Measurements from ENCODE around the gene LRRK1. TPM values are rescaled to one million over a fixed set of nuclear protein-coding genes. Genes with fewer than 3 reads are reported as not detected.

Gene LRRK1
- polyA plus RNA-seq, 4 donors: 3.8 to 9.4 (median 5.9) TPM

DNA sequence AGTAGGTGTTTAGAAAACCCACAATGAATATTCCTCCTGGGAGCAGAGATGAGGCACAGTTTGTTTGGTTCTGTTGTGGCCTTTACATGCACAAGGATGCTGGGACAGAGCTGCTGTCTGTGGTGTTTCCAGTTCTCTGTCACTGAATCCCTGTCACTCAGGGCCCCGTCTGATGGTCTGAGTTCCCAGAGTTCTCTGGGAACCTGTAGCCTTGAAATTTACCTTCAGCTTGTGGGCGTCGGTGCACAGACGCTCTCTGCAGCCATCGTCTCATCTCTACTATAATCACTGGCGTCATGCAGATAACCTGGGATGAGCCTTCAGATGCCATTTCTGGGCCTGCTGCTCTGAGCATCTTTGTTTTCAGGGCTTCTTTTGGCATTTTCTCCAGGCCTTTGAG lies 81.9 kb downstream of the LRRK1 start:
- Histone ChIP-seq H3K4me1 (ENCODE audit: control insufficient read depth in 3 of 3, insufficient read depth in 2 of 3, low read depth in 1 of 3, low read length in 2 of 3) (no peaks in the 10 kb centered on the region), H3K9me3 (ENCODE audit: control insufficient read depth in 2 of 2, insufficient read depth in 1 of 2, low read depth in 1 of 2, low read length in 1 of 2) (peaks cover 0 to 13% of the 10 kb centered on the region in 2 donors), H3K27me3 (ENCODE audit: control insufficient read depth in 3 of 3, insufficient read depth in 3 of 3, low read length in 3 of 3) (no peaks in the 10 kb centered on the region), H3K4me3 (ENCODE audit: low read depth in 1 of 3, low read length in 3 of 3) (no peak overlapping the region), H3K36me3 (ENCODE audit: control insufficient read depth in 3 of 3, insufficient read depth in 2 of 3, low read depth in 1 of 3, low read length in 3 of 3) (no peaks in the 10 kb centered on the region), H3K27ac (ENCODE audit: low read depth in 1 of 3, low read length in 2 of 3) (no peak overlapping the region)
- no peak for DNase-seq
- FAIRE-seq: no peak
- 91 to 93% (median 93%) methylated on average over 6 of the region's 6 CpGs for WGBS, 3 donors

DNA sequence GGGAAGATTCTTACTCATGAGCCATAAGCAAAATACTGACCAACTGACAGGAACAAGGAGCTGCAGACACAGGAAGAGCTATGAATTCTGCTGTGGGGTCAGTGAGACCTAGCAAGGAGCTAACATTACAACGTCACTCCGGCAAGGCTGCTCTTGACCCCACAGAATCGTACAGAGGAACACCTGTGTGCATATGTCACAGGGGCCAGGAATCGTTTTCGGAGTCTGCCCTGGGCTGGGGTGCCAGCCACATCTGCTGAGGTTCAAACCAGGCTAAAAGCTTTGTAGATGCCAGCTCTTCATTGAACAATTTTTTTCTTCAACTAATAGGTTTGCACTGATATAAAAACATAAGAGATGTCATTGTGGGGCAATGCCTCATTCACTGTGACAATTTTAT lies 82.6 kb downstream of the LRRK1 start:
- no peak for DNase-seq
- Histone ChIP-seq H3K4me1 (ENCODE audit: control insufficient read depth in 3 of 3, insufficient read depth in 2 of 3, low read depth in 1 of 3, low read length in 2 of 3) (peaks cover 0 to under 1% (median 0%) of the 10 kb centered on the region in 3 donors), H3K4me3 (ENCODE audit: low read depth in 1 of 3, low read length in 3 of 3) (no peak overlapping the region), H3K9me3 (ENCODE audit: control insufficient read depth in 2 of 2, insufficient read depth in 1 of 2, low read depth in 1 of 2, low read length in 1 of 2) (peaks cover 0 to 13% of the 10 kb centered on the region in 2 donors), H3K27ac (ENCODE audit: low read depth in 1 of 3, low read length in 2 of 3) (no peak overlapping the region), H3K27me3 (ENCODE audit: control insufficient read depth in 3 of 3, insufficient read depth in 3 of 3, low read length in 3 of 3) (no peaks in the 10 kb centered on the region), H3K36me3 (ENCODE audit: control insufficient read depth in 3 of 3, insufficient read depth in 2 of 3, low read depth in 1 of 3, low read length in 3 of 3) (no peaks in the 10 kb centered on the region)
- FAIRE-seq: no peak
- 88 to 93% (median 89%) methylated on average over 5 of the region's 5 CpGs for WGBS, 3 donors

GRCh38 chr15:101003081-101003480 lies 83.9 kb downstream of the LRRK1 start:
- Histone ChIP-seq H3K4me3 (ENCODE audit: low read depth in 1 of 3, low read length in 3 of 3) (no peak overlapping the region), H3K9me3 (ENCODE audit: control insufficient read depth in 2 of 2, insufficient read depth in 1 of 2, low read depth in 1 of 2, low read length in 1 of 2) (peaks cover 0 to 13% of the 10 kb centered on the region in 2 donors), H3K4me1 (ENCODE audit: control insufficient read depth in 3 of 3, insufficient read depth in 2 of 3, low read depth in 1 of 3, low read length in 2 of 3) (peaks cover 0 to 6% (median 0%) of the 10 kb centered on the region in 3 donors), H3K27ac (ENCODE audit: low read depth in 1 of 3, low read length in 2 of 3) (no peak overlapping the region), H3K36me3 (ENCODE audit: control insufficient read depth in 3 of 3, insufficient read depth in 2 of 3, low read depth in 1 of 3, low read length in 3 of 3) (no peaks in the 10 kb centered on the region), H3K27me3 (ENCODE audit: control insufficient read depth in 3 of 3, insufficient read depth in 3 of 3, low read length in 3 of 3) (no peaks in the 10 kb centered on the region)
- 63 to 81% (median 66%) methylated on average over 1 of the region's 1 CpG for WGBS, 3 donors
- DNase-seq: no peak
- no peak for FAIRE-seq

GRCh38 chr15:101003706-101004105 lies 84.5 kb downstream of the LRRK1 start:
- H3K36me3 ChIP-seq (ENCODE audit: control insufficient read depth in 3 of 3, insufficient read depth in 2 of 3, low read depth in 1 of 3, low read length in 3 of 3): no peaks in the 10 kb centered on the region
- DNase-seq (no peak), FAIRE-seq (no peak)
- peaks cover 0 to 6% (median 0%) of the 10 kb centered on the region in 3 donors for H3K4me1 ChIP-seq (ENCODE audit: control insufficient read depth in 3 of 3, insufficient read depth in 2 of 3, low read depth in 1 of 3, low read length in 2 of 3)
- no peaks in the 10 kb centered on the region for H3K27me3 ChIP-seq (ENCODE audit: control insufficient read depth in 3 of 3, insufficient read depth in 3 of 3, low read length in 3 of 3)
- no peak overlapping the region for H3K4me3 ChIP-seq (ENCODE audit: low read depth in 1 of 3, low read length in 3 of 3)
- peaks cover 0 to 13% of the 10 kb centered on the region in 2 donors for H3K9me3 ChIP-seq (ENCODE audit: control insufficient read depth in 2 of 2, insufficient read depth in 1 of 2, low read depth in 1 of 2, low read length in 1 of 2)
- WGBS, 3 donors: 86 to 91% (median 89%) methylated on average over 4 of the region's 4 CpGs
- H3K27ac ChIP-seq (ENCODE audit: low read depth in 1 of 3, low read length in 2 of 3): no peak overlapping the region

DNA sequence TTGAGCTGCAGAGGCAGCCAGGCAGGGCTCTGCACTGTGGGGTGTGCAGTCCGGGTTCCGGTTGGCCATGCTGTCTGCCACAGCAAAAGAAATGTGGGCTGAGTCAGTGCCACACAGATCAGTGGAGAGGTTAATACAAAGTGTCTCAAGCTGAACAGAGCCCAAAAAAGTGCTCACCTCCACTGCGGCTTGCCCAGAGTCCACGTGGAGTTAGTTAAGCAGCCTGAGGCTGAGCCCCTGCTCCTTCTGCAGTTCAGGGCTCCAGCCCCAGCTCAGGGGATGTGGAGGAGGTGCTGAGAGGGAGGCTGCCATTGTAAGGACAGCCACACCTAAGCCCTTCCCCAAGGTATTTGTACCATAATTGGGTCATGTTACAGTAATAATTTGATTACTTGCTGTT lies 85.3 kb downstream of the LRRK1 start:
- H3K4me1 ChIP-seq (ENCODE audit: control insufficient read depth in 3 of 3, insufficient read depth in 2 of 3, low read depth in 1 of 3, low read length in 2 of 3): peaks cover 0 to 6% (median 0%) of the 10 kb centered on the region in 3 donors
- FAIRE-seq (no peak), DNase-seq (no peak)
- no peak overlapping the region for H3K27ac ChIP-seq (ENCODE audit: low read depth in 1 of 3, low read length in 2 of 3)
- no peak overlapping the region for H3K4me3 ChIP-seq (ENCODE audit: low read depth in 1 of 3, low read length in 3 of 3)
- H3K9me3 ChIP-seq (ENCODE audit: control insufficient read depth in 2 of 2, insufficient read depth in 1 of 2, low read depth in 1 of 2, low read length in 1 of 2): peaks cover 0 to 13% of the 10 kb centered on the region in 2 donors
- no peaks in the 10 kb centered on the region for H3K36me3 ChIP-seq (ENCODE audit: control insufficient read depth in 3 of 3, insufficient read depth in 2 of 3, low read depth in 1 of 3, low read length in 3 of 3)
- H3K27me3 ChIP-seq (ENCODE audit: control insufficient read depth in 3 of 3, insufficient read depth in 3 of 3, low read length in 3 of 3): no peaks in the 10 kb centered on the region
- WGBS, 3 donors: 96 to 100% (median 97%) methylated on average over 4 of the region's 4 CpGs

- Histone ChIP-seq H3K9me3 (ENCODE audit: control insufficient read depth in 2 of 2, insufficient read depth in 1 of 2, low read depth in 1 of 2, low read length in 1 of 2) (peaks cover 0 to 13% of the 10 kb centered on the region in 2 donors), H3K36me3 (ENCODE audit: control insufficient read depth in 3 of 3, insufficient read depth in 2 of 3, low read depth in 1 of 3, low read length in 3 of 3) (no peaks in the 10 kb centered on the region), H3K4me1 (ENCODE audit: control insufficient read depth in 3 of 3, insufficient read depth in 2 of 3, low read depth in 1 of 3, low read length in 2 of 3) (peaks cover 0 to 6% (median 0%) of the 10 kb centered on the region in 3 donors), H3K4me3 (ENCODE audit: low read depth in 1 of 3, low read length in 3 of 3) (no peak overlapping the region), H3K27me3 (ENCODE audit: control insufficient read depth in 3 of 3, insufficient read depth in 3 of 3, low read length in 3 of 3) (no peaks in the 10 kb centered on the region), H3K27ac (ENCODE audit: low read depth in 1 of 3, low read length in 2 of 3) (no peak overlapping the region)
- 93 to 97% (median 94%) methylated on average over 10 of the region's 10 CpGs for WGBS, 3 donors
- DNase-seq: peak in 1 of 2 donors; percentile 17
- no peak for FAIRE-seq
Observed at GRCh38 chr15:101004986-101005747, 86.0 kb downstream of the LRRK1 start.

DNA sequence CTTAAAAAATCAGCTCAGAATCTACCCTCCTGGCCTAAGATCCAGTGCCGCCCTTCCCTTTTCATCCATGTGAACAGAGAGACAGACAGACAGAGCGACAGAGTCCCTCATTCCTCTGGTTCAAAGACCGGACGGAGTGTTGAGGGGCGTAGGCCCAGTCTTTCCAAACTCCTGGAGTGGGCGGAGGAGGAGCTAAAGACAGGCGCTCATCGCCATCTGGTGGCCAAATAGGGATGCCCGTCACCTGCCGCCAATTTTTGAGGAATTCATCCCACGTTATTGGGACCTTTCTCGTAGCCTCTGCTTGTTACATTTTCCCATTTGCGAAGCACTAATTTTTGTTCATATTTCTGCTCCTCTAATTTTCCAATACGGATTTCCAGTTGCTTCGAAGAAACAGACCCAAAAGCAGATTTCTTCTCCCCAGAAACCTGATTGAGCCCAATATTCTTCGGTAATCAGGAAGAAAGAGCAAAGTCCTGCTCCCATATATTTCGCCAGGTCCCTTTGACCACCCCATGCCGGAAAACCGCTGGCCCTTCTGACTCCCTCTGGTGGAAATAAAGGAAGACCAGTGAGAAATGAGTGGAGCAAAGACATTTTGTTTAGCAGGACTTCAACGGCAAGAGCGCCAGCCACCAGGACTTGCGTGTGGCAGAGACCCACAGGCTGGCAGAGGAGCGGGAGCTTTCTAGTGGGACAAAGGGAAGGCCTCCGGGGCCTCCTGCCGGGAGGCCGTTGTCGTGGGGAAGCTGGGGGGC lies 88.0 kb downstream of the LRRK1 start:
- peaks cover 0 to 6% (median 0%) of the 10 kb centered on the region in 3 donors for H3K4me1 ChIP-seq (ENCODE audit: control insufficient read depth in 3 of 3, insufficient read depth in 2 of 3, low read depth in 1 of 3, low read length in 2 of 3)
- FAIRE-seq (no peak), DNase-seq (peak; percentile 82 to 83)
- H3K27ac ChIP-seq (ENCODE audit: low read depth in 1 of 3, low read length in 2 of 3): no peak overlapping the region
- H3K36me3 ChIP-seq (ENCODE audit: control insufficient read depth in 3 of 3, insufficient read depth in 2 of 3, low read depth in 1 of 3, low read length in 3 of 3): peaks cover 0 to 2% (median 2%) of the 10 kb centered on the region in 3 donors
- 11 to 20% (median 16%) methylated on average over 27 of the region's 27 CpGs for WGBS, 3 donors
- no peaks in the 10 kb centered on the region for H3K27me3 ChIP-seq (ENCODE audit: control insufficient read depth in 3 of 3, insufficient read depth in 3 of 3, low read length in 3 of 3)
- peaks cover 0 to 13% of the 10 kb centered on the region in 2 donors for H3K9me3 ChIP-seq (ENCODE audit: control insufficient read depth in 2 of 2, insufficient read depth in 1 of 2, low read depth in 1 of 2, low read length in 1 of 2)
- peak overlapping the region in 1 of 3 donors; percentile 41 for H3K4me3 ChIP-seq (ENCODE audit: low read depth in 1 of 3, low read length in 3 of 3)
